NCI-H128 (cell line): ENCODE results near the gene BEAN1.

ENCODE experiments used
- DNase-seq: peaks from one replicate; lab custom pipeline; 2025; ENCODE audit not compliant: unreplicated experiment; lab: John Stamatoyannopoulos, UW

The BEAN1 gene

DNA sequence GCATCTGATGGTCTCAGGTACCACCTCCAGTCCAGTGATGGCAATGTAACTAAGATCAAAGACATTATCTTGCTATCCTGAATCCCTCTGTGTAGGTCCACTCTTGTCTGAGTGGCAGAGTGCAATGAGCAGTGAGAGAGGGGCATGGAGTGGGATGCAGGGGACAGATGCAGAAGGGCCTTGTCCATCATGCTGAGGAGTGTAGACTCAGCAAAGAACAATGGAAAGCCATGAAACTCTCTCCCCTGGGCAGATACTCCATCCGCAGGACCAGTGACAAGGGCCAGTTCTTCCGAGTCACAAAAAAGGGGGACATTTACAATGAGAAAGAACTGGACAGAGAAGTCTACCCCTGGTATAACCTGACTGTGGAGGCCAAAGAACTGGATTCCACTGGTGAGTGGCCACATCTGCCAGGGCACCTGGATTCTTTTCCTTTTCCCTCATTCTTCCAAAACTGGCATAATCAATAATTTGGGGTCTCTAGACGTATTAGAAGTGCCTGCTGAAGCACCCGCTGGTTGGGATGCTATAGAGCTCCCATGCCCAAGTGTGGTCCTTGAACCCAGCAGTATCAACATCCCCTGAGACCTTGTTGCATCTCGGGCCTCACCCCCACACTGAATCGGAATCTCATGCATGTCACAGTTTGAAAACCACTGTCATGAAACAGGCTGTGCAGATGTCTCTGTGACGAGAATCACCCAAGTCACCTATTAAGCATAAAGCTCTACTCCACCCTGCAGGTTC, 31.1 kb upstream of the BEAN1 start:
- DNase-seq, result no peak

DNA sequence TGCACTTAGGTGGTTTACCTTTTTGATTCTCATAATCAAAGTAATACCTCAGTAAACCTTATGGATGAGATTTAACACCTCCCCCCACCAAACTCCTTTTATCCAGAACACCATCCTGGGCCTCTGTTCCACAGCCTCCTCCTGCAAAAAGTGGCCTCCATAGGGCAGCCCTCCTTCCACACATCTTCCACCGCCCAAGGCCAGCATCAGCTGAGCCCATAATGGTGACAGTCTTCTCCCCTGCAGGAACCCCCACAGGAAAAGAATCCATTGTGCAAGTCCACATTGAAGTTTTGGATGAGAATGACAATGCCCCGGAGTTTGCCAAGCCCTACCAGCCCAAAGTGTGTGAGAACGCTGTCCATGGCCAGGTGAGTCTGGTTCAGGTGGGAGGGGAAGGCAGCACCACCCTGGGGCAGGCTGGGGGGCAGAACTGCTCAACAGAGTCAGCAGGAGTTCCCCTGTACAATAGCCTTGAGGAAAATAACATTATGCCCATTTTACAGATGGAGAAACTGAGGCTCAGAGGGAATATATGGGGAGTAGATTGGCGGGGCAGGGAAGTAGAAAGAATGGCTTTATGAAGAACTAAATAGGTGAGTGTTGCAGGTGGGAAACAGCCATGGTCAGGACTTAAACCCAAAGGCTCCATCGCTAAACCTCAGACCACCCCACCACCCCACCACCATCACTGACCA, 29.2 kb upstream of the BEAN1 start:
- DNase-seq, result no peak

DNA sequence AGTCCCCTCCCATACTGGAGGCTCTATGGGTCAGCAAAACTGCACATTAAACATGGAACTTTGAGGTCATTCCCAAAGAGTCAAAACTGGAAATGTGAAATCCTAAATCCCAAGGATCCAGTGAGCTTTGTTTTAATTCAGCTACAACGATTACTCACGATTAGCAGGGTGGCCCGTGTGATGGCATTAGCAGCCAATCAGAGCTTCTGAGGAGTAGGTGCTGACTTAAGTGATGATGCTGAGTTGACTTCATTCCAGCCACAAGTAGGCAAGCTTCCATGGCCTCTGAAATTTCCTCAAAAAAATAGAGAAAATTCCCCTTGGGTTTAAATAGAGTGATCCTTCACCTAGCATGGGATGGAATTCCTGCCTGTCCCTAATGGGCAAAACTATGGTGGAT, 28.1 kb upstream of the BEAN1 start:
- DNase-seq, result no peak

DNA sequence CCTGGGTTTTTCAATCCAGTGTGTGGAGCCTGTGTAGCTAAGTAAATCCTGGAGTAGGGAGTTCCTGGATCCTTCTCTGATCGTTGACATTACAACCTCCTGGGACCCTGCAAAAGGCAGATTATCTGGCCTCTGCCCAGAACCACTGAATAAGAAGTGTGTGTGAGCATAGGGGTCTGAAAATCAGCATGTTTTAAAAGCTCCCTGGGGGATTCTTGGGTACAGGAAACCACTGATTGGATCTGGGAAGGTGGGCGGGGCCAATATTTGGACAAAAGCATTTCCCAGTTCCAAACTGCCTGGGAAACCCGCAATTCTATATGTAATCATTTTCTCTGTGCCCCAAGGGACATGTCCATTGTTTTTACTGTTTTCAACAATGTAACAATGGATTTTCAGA, 27.2 kb upstream of the BEAN1 start:
- DNase-seq, result no peak

DNA sequence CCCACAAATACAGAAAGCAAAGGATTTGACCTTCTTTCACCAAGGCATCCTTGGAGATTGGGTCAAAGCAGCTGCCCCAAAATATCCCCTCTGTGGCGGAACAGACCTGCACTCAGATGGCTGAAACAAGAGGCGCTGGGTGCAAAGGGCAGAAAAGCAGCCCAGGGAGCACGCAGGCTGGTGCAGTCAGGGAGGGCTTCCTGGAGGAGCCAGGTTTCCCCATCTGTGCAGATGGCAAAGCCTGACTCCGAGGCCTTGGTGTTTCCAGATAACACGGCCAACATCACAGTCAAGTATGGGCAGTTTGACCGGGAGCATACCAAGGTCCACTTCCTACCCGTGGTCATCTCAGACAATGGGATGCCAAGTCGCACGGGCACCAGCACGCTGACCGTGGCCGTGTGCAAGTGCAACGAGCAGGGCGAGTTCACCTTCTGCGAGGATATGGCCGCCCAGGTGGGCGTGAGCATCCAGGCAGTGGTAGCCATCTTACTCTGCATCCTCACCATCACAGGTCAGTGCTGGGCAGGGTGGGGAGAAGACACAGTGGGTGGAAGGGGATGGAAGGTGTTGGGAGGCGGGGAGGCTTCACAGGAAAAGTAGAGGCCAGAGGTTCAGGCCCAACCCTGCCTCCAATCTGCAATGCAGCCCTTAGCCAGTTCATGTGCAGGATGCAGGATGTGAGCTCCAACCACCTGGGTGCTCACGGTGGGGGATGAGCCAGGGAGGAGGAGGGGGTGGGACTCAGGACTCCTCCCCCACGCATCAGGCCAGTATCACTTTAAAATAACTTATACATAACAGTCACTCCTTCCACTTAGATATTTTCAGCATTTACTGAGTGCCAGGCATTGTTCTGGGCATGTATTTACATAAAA, 26.4 kb upstream of the BEAN1 start:
- no peak for DNase-seq

DNA sequence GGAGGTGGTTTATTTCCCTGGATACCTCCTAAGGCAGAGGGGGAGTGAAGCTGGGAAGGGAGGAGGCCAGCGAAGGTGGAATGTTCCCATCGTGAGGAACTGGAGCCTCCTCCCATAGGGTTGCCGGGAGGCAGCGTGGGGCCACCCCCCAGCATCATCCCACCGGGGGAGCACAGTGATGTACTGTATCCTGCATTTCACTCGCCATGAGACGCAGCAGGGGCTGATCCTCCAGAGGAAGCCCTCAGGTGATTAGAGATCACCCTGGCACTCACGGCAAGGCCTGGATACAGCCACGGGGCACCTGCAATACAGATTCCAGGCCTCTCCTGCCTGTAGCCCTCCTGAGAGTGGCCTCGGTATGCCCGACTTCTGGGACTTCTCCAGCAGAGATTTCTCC, 25.5 kb upstream of the BEAN1 start:
- no peak for DNase-seq

DNA sequence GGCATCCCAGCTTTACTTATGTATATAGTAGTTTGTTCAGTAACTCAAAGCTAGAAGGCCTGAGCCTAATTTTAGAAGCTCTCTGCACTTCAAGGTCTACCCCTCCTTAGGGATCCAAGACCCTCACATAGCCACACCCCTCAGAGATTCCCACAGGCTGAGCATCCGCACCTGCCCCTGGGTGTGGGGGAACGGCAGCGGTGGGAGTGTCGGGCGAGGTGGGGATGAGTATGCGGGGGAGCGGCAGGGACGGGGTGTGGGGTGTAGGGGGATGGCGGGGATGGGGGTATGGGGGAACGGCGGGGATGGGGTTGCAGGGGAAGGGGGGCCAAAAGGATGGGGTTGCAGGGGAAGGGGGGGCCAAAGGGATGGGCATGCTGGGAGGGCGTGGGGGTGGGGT, 24.9 kb upstream of the BEAN1 start:
- DNase-seq, result no peak

DNA sequence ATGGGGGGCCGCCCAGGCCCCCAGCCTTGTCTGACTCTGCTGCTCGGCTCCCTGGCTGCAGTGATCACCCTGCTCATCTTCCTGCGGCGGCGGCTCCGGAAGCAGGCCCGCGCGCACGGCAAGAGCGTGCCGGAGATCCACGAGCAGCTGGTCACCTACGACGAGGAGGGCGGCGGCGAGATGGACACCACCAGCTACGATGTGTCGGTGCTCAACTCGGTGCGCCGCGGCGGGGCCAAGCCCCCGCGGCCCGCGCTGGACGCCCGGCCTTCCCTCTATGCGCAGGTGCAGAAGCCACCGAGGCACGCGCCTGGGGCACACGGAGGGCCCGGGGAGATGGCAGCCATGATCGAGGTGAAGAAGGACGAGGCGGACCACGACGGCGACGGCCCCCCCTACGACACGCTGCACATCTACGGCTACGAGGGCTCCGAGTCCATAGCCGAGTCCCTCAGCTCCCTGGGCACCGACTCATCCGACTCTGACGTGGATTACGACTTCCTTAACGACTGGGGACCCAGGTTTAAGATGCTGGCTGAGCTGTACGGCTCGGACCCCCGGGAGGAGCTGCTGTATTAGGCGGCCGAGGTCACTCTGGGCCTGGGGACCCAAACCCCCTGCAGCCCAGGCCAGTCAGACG, 24.4 kb upstream of the BEAN1 start:
- DNase-seq, result no peak

DNA sequence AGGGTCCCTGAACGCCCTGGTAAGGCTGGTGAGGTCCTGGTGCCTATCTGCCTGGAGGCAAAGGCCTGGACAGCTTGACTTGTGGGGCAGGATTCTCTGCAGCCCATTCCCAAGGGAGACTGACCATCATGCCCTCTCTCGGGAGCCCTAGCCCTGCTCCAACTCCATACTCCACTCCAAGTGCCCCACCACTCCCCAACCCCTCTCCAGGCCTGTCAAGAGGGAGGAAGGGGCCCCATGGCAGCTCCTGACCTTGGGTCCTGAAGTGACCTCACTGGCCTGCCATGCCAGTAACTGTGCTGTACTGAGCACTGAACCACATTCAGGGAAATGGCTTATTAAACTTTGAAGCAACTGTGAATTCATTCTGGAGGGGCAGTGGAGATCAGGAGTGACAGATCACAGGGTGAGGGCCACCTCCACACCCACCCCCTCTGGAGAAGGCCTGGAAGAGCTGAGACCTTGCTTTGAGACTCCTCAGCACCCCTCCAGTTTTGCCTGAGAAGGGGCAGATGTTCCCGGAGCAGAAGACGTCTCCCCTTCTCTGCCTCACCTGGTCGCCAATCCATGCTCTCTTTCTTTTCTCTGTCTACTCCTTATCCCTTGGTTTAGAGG, 23.5 kb upstream of the BEAN1 start:
- DNase-seq, result no peak

DNA sequence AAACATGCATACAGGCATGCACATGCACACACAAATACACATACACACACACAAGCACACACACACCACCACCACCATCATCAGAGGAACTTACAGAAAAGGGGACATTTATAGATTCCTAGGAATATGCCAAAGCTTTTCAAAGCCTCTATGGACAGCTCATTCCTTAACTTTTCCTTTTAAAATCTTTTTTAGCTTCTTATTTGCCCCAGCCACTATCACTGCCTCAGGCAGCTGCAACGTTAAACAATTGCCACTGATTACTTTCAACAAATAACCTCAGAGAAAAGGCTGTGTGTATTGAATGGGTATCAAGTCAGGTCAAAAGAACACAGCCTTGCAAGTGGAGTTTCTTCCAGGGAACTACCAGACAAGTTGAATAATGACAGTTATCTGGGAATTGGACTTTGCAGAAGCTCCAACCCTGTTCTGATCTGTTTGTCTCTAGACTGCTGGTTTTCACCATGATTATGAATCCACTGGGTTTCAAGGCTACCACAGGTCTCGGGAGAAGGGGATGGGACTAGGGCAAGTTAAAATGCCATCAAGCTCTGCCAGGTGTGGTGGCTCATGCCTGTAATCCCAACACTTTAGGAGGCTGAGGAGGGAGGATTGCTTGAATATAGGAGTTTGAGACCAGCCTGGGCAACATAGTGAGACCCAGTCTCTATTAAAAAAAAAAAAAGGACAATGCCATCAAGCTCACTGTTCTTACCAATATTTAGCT, 21.9 kb upstream of the BEAN1 start:
- DNase-seq, result no peak

DNA sequence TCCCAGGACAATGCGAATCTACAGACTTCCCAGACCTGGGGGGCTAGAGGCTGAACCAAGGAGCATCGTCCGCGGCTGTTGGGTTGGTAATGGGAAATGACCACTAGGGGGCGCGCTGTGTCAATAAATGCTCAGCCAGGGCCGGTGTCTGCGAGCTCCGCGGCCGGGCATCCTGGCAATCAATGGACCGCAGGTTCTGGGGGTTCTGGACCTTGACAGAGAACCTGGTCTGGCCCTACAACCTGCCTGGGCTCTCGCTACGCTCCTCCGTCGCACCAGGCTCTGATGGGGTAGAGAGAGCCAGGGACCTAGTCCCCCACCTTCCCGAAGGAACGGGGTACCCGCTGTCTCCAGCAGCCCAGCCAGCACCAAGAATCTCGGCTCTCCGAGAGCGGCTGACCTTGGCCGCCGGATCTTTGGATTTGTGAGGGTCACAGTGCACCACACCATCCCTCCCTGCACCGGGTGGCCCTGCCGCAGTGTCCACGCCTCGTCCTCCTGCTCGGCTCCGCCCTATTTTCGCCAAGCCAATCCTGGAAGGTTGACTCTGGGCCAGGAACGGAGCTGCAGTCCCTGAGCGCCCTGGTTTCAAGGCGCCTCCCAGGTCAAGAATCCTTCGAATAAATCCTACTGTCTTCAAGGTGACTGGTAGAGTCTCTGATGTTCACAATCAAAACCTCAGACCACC, 20.4 kb upstream of the BEAN1 start:
- DNase-seq, result no peak

DNA sequence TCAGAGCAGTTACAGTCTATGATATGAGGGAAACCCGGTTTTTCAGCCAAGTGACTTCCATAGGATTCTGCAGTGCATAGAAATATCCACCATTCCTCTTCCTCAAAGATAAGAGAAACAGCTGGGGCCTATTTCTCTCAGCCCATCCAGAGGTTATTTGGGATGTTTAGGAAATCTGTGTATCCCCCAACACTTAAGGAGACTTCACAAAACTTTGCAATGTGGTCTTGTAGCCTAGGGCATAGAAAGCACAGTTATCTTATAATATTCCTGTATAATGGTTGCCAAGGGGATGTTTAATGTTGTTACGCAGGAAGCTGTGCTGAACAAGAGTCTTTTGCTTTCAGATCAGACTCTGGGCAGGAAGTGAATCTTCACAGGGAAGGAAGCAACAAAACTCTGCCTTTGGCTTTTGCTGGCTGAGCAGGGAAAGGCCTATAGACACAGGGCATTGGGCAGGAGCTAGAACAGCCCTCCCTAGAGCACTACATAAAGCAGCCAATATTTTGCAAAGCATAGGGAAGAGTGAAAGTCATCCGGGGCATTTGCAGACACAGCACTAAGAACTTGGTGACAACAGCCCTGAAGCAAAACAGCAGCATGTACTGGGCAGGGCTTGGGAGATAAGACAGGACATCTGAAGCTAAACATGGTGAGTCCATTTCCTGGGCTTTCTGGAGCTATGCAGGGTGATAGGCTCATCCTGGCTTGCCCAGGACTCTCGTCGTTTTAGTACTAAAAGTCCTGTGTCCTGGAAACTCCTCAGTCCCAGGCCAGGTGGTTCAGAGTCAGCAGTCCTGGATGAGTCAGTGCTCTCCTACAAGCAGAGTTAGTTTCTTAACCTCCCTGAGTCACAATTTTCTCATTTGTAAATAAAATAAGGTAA, 18.7 kb upstream of the BEAN1 start:
- DNase-seq, result no peak

DNA sequence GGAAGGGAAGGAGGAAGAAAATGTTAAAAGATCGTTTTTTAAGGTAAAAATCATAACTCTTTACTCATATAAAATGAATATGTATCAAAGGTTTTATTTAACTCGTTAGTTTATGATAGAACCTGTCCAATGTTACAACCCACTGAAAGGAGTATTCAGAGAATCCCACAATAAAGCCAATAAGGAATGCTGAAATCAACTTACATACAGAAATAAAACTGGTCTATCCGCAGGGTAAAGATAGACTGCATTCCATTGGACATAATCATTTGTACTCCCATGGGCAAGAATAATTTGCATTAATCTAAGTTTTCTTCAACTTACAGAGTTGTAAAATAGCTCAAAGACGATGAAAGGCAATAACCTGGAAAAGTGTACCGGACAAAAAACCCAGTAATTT, 17.9 kb upstream of the BEAN1 start:
- DNase-seq, result no peak

DNA sequence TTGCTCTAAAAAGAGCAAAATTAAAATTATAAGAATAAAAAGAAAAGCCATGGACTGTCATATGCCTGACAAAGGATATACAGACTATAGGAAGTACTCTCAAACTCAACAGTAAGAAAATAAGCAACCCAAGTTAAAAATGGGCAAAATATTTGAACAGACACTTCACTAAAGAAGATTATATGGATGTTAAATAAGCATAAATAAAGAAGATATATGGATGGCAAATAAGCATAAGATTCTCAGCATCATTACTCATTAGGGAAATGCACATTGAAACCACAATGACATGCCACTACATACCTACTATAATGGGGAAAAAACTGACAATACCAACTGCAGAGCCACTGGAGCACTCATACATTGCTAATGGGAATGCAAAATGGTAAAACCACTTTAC, 14.9 kb upstream of the BEAN1 start:
- no peak for DNase-seq

DNA sequence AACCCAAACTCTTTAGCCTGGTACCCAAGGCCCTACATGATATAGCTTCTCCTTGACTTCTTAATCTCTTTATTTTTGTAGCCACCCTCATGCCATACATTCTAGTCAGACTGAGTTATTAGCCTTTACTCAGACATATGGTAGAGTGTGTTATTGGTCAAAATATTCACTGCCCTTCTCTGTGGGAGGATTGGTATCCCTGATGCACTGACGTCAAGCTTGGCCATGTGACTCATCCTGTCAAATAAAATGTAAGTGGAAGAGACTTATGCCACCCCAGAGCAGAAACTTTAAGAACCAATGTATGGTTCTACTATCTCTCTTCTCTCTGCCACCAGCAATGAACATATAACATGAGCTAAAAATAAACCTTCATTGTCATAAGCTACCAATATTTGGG, 12.2 kb upstream of the BEAN1 start:
- no peak for DNase-seq

DNA sequence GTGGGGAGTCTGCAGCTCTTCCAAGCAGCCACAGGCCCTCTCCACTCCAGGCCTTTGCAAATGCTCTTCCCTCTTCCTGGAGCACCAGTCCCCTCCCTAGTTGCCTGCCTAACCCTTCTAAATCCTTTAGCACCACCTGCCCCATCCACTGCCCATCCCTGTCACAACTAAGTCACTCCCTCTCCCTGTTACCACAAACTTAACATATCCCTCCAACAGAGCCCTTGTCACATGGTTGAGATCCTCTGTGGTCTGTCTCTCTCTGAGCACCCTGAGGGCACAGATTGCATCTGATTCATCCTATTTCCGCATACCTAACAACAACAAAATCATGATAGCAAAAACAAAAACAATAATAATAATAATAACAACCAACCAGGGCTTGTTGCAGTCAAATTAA, 11.0 kb upstream of the BEAN1 start:
- DNase-seq, result no peak

DNA sequence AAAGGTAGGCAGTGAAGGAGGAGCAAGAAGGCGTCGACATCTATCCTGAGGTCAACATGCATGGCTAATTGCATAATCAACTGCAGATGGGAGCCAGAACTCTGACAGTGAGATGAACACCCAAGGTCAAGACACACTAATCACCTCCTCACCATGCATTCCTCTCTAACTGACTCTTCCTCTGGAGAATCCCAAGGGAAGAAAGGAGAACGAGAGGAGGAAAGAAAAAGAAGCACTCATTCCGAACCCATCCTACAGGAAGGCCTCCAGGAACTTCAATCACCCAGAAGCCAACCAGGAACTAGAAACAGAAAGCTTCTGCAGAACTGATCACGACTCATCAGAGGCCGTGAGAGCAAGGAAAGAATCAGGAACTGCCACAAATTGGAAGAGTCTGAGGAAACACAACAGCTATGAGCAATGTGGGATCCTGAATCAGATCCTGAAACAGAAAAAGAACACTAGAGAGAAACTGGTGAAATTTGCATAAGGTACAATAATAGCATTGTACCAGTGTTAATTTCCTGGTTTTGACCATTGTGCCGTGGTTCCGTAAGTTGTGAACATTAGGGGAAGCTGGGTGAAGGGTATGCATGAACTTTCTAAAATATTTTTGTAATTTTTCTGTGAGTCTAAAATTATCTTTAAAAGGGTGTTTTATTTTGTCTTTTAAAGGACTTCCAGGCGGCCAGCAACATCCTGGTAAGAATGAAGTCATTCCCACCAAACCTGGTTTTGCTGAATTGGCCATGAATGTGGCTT, 10.0 kb upstream of the BEAN1 start:
- no peak for DNase-seq
